ENCODE measurements around the gene COL5A1.

DNA sequence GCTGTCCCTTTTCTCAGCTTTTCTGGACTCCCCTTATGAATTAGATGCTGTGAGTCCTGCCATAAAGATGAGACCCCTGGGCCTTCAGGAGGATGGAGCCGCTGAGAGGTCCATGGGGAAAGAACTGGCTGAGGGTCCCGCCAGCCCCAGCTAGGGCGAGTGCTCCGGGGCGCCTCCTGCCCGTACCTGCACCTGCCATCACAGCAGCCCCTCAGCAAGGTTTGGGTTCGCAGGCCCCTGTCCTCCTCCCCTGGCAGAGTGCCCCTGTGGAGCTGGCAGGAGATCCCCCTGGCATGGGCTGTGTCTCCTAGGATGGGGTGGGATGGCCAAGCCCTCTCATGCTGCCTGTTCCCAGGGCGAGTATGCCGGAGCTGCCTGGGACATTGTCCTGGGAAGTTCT is 64.2 kb downstream of the COL5A1 start:
- TF ChIP-seq, protein P1, sequence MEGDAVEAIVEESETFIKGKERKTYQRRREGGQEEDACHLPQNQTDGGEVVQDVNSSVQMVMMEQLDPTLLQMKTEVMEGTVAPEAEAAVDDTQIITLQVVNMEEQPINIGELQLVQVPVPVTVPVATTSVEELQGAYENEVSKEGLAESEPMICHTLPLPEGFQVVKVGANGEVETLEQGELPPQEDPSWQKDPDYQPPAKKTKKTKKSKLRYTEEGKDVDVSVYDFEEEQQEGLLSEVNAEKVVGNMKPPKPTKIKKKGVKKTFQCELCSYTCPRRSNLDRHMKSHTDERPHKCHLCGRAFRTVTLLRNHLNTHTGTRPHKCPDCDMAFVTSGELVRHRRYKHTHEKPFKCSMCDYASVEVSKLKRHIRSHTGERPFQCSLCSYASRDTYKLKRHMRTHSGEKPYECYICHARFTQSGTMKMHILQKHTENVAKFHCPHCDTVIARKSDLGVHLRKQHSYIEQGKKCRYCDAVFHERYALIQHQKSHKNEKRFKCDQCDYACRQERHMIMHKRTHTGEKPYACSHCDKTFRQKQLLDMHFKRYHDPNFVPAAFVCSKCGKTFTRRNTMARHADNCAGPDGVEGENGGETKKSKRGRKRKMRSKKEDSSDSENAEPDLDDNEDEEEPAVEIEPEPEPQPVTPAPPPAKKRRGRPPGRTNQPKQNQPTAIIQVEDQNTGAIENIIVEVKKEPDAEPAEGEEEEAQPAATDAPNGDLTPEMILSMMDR (IDR thresholded peaks at IDR 0.05 in 4 of 5, conservative IDR thresholded peaks at IDR 0.05 in 1 of 5): no peak
- no peak for TF ChIP-seq POLR2A (IDR thresholded peaks at IDR 0.05)
